ENCODE data around the gene RNASE7.

GRCh38 chr14:21040370-21040925, 1.7 kb upstream of the RNASE7 start:
- TF ChIP-seq CTCF (IDR thresholded peaks at IDR 0.05; ENCODE audit: insufficient read depth, low read length, poor library complexity, severe bottlenecking) (peak; percentile 6), EZH2phosphoT487 (conservative IDR thresholded peaks at IDR 0.05; ENCODE audit: low read length) (no peak)
